Measurements from ENCODE around the gene COA8.

Gene COA8

GRCh38 chr14:103526247-103526913 lies 36.4 kb upstream of the COA8 start:
- no peak for DNase-seq (ENCODE audit: low spot score)

DNA sequence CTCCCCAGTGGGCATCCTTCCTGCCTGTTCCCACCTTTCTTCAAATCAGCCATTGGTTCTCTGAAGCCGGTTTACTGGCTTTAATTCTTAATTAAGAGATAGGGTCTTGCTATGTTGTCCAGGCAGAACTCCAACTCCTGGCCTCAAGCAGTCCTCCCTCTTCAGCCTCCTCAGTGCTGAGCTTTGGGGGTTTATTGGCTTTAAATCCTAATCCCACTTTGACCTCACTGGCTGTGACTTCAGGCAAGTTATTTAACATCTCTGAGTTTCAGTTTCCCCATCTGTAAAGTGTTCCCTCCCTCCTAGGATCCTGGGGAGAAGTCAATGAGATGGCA lies 35.9 kb upstream of the COA8 start:
- no peak for DNase-seq (ENCODE audit: low spot score)

- no peak for DNase-seq (ENCODE audit: low spot score)
Observed at GRCh38 chr14:103527408-103528145, 35.2 kb upstream of the COA8 start.

DNA sequence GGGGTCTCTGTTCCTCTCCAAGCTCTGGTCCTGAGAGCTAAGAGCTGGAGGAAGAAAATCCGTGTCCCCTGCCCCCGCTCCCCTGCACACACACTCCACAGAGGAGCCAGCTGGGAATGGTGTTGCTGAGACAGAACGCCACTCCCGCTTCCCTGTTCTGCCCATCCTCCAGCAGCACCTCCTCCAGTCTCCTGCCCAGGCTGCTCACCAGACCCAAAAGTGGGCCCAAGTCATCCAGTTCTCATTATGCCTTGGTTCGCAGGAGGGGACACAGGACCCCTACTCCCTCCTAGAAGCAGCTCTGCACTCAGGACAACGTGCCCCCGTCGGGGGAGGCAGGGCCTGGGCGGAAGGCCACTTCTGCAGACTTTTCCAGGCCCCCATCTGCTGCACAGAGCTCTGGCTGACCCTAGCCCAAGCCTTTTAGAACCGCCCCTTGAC lies 34.6 kb upstream of the COA8 start:
- no peak for DNase-seq (ENCODE audit: low spot score)

GRCh38 chr14:103528587-103529382 lies 34.0 kb upstream of the COA8 start, which contains the start of gene TRMT61A:
TRMT61A (plus strand) TSS chr14:103529196; CDS start chr14:103529979, 783 bp downstream.
- peak; percentile 73 for DNase-seq (ENCODE audit: low spot score)

GRCh38 chr14:103529383-103530365 lies 33.1 kb upstream of the COA8 start:
- DNase-seq (ENCODE audit: low spot score): no peak

DNA sequence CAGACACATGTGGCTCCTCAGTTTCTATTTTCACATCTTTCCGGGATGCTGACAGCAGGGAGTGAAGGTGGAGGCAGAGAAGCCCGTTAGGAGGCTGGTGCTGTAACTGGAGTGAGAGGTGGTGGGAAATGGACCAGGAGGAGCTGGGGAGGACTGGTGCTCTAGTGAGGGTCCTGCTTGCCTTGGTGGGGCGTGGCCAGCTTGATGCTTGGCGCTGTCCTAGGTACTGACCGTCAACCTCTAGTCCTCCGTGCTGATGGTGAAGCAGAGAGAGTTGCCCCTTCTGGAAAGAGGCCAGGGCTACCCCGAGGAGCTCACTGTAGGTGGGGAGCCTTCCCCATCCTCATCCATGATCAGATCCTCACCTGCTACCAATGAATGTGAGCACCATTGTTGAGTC lies 32.4 kb upstream of the COA8 start:
- no peak for DNase-seq (ENCODE audit: low spot score)

DNA sequence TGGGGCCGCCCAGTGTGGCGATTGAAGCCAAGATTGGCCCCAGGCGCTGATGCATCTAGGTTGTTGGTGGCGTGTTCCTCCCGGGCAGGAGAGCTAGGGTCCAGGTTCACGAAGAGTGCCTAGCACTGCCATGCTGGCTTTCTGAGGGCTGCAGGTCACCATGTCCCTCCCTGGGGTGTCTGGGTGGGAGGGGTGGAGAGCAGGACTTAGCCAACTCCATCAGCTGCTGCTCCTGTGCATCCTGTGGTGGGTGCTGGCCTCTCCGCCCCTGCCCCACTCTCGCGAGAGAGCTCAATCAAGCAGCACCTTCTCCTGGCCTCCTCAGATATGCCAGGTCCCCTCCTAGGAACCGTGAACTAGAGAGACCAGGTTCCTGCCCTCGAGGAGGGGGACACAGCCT lies 31.9 kb upstream of the COA8 start:
- no peak for DNase-seq (ENCODE audit: low spot score)

- DNase-seq (ENCODE audit: low spot score): no peak
Observed at GRCh38 chr14:103531421-103532215, 31.1 kb upstream of the COA8 start.

DNA sequence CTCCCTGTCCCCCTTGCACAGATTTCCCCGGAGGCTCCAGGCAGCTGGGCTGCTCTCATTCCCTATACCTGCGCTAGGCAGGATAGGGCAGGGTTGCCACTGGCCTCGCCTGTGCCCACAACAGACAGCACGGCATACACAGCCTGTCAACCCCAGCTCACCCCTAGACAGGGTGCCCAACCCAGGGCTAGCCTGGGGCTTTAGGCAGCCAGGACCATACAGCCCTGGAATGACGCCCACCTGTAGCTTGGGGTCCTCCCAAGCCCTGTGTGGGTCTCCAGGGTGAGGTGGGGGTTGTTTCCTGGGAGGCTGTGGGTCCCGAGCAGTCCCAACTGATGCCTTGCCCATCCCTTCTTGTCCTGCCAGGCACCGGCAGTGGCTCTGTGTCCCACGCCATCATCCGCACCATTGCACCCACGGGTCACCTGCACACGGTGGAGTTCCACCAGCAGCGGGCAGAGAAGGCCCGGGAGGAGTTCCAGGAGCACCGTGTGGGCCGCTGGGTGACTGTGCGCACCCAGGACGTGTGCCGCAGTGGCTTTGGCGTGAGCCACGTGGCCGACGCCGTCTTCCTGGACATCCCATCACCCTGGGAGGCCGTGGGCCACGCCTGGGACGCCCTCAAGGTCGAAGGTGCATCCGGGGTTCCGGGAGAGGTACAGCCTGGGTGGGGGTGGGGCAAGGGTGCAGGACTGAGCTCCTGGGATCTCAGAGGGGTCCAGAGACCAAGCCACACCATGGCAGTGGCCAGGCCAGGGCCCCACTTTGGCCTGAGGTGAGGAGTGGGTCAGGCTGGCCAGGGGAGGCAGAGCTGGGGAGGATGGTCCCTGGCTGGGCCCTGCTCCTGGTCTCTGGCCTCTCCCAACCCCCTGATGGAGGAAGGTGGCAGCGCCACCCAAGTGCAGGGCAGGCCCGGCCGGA lies 30.3 kb upstream of the COA8 start:
- DNase-seq (ENCODE audit: low spot score): no peak

DNA sequence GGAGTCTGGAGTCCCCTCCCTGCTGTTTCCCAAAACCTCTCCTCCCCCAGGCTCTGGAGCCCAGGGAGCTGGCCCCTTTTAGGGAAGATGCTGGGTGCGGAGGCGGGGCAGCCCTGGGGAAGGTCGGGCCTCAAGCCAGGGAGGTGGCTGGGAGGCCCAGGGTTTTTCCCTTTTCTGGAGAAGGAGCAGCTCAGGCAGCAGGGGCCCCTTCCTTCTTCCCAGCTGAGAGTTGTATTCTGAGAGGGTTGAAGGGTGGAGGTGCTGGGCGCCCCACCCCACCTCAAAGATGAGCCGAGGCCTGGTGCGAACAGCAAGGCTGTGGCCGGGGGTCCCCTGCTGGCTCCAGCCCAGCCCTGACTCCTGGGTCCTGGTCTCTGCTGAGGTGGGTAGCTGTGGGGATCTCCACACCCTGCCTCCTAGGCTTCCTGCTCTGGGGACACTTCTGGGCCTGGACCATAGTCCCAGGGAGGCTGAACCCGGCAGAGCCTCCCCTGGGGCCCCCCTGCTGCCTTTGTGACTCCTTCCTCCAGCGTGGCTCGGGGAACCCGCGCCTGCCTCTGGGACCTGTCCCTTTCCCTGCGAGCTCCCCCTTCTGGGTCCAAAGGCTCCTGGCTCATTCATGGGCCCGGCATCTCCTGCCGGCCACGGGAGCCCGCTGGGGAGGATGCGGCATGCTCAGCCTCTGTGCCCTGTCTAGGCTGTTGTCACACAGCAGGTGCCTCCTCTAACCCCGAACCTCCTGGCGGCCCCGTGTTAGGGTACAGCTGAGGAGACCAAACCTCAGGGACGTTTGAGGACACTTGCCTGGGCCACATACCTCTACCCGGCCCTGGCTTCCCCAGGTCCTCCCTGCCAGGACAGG lies 29.4 kb upstream of the COA8 start:
- DNase-seq (ENCODE audit: low spot score): no peak

DNA sequence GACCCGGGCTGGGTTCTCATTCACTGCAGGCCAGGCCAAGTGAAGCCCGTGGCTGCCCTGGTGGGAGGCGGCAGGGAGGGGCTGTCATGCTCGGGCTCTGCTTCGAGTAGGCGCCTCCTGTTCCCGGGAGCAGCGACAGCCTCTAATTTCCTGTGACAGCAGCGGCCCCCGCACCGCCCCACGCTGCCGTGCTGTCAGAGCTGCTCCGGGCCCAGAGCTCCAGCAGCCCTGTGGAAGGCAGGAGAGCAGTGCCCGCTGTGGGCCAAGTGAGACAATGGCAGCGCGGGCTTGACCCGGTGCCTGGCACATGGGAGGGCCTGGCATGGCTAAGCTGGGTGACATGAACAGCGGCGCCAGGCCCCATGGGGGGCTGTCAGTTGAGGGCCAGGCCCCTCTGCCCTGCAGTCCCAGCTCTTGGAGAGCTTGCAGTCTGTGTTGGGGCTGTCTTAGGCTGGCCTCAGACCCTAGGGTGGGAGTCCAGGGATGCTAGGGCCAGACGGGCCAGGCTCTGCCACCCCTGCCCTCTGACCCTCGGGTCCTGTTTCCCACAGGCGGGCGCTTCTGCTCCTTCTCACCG lies 28.7 kb upstream of the COA8 start:
- DNase-seq (ENCODE audit: low spot score): no peak

- no peak for DNase-seq (ENCODE audit: low spot score)
Observed at GRCh38 chr14:103534576-103535061, 28.1 kb upstream of the COA8 start.

- DNase-seq (ENCODE audit: low spot score): no peak
Observed at GRCh38 chr14:103535081-103535890, 27.5 kb upstream of the COA8 start.

DNA sequence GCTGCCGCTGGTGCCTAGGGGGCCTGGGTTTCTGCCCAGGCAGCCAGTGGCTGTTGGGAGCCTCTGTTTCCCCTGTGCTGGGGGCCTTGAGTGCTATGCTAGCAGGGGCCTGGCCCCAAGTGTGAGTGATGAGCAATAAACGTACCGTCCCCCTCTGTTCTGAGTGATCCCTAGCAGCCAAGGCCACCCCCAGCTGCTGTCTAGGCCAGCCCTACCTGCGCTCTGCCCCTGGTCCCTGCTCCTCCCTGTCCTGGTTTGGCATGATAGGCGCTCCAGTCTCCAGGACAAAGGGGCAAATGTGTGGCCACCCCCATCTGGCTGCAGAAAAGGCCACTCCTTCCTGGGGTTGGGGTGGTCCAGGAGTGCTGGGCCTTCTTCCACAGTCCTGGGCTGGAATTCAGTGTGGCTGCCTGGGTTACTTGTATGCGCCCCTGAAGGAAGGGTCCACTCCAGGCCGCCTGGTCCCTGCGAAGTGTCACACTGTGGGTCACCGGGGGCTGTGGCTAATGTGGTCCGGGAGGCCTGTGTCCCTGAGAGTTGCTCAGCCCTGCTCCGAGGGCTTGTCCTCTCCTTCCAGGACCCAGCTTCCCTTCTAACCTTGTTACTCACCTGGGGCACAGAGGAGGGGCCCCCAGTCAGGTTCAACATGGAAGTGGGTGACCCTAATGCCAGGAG lies 26.7 kb upstream of the COA8 start:
- no peak for DNase-seq (ENCODE audit: low spot score)

DNA sequence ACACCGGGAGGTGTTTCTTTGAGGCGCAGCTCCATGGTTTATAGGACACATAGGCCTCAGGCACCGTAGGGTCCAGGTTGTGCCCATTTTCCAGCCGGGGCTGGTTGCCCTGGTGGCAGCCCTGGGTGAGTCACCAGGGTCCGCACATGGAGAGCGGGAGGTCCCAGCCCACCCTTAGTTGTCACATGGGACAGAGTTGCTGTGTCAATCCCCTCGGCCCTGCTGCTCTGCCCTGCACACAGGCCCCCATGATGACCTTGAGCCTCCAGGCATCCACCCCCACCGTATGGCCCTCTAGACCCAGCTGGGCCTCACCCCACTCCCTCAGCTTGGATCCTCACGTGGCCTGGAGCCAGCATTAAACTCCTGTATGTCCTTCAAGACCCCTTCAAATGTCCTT lies 26.1 kb upstream of the COA8 start:
- DNase-seq (ENCODE audit: low spot score): no peak
